ENCODE results near the gene ENTREP3. TPM values are rescaled to one million over a fixed set of nuclear protein-coding genes. Genes with fewer than 3 reads are reported as not detected.
A peak's percentile ranks its signal among the peaks of the same experiment; 100 is the strongest.

ENTREP3 gene
- total RNA-seq, 1 experiment from 2014 or later: 69.9 TPM

GRCh38 chr1:155277070-155277901 is 22.0 kb upstream of the ENTREP3 start, which contains the start of gene HCN3:
Gene HCN3 (plus strand): TSS chr1:155277463. CDS start chr1:155277591, 128 bp downstream.
- POLR2A ChIA-PET: interaction anchor here (1.0 kb wide), 1 partner anchor 30 kb away, joined by 5 read pairs; no protein-coding TSS in a partner anchor
- BruUV-seq (replicated peaks): TSS peak; percentile 42
- peak; percentile 71 for ATAC-seq
- no peaks in the 10 kb centered on the region for H3K27me3 ChIP-seq (ENCODE audit: insufficient read depth, low read length)
- H3K79me2 ChIP-seq (ENCODE audit: insufficient read depth, low read length): peaks cover 13% of the 10 kb centered on the region
- peak within 1 kb of the TSS; percentile 76 to 85 for H3K4me3 ChIP-seq (replicated peaks in 1 of 2; ENCODE audit: low read depth in 1 of 2, low read length in 2 of 2)
- intact Hi-C loops (cut with micrococcal nuclease): loop anchor here (1.0 to 5.0 kb wide), 2 partner anchors 46 to 225 kb away; no protein-coding TSS in a partner anchor
- H3K27ac ChIP-seq (ENCODE audit: low read depth, low read length): peak within 1 kb of the TSS; percentile 63
- H2AFZ ChIP-seq (ENCODE audit: low read depth, low read length, poor library complexity, severe bottlenecking): peak within 1 kb of the TSS; percentile 65
- no peaks in the 10 kb centered on the region for H3K9me2 ChIP-seq (ENCODE audit: insufficient read depth)
- TF ChIP-seq ZFX (IDR thresholded peaks at IDR 0.05) (peak; percentile 17; the same call in 1 of the 2 replicates), SIN3A (IDR thresholded peaks at IDR 0.05; ENCODE audit: low read depth) (0 out of 2 replicates have a peak, but pooled peaks have one; percentile 18), YY1 (IDR thresholded peaks at IDR 0.05; ENCODE audit: extremely low read depth, insufficient replicate concordance, low read depth, low read length) (no peak), CBX3 (IDR thresholded peaks at IDR 0.05; ENCODE audit: low read depth) (peak; percentile 62; the same call in 1 of the 2 replicates), CTCF (IDR thresholded peaks at IDR 0.05 in 2 of 3, conservative IDR thresholded peaks at IDR 0.05 in 1 of 3; ENCODE audit: borderline replicate concordance in 1 of 3, insufficient read depth in 1 of 3, low read depth in 2 of 3, low read length in 2 of 3) (peak; percentile 27 to 60 (median 46); a peak in 5 of 6 replicates), MAX (IDR thresholded peaks at IDR 0.05) (peak; percentile 86), CEBPB (IDR thresholded peaks at IDR 0.05; ENCODE audit: low read depth) (no peak), POLR2AphosphoS5 (IDR thresholded peaks at IDR 0.05; ENCODE audit: low read depth, low read length) (no peak; the same call in 1 of the 2 replicates), EGR1 (IDR thresholded peaks at IDR 0.05; ENCODE audit: low read depth) (0 out of 2 replicates have a peak, but pooled peaks have one; percentile 40), SP1 (IDR thresholded peaks at IDR 0.05; ENCODE audit: low read depth) (peak; percentile 56; the same call in 1 of the 2 replicates), JUND (IDR thresholded peaks at IDR 0.05) (no peak), TCF7L2 (IDR thresholded peaks at IDR 0.05; ENCODE audit: borderline replicate concordance, extremely low read depth, insufficient read depth, insufficient read length) (peak; percentile 34)
- H3K4me2 ChIP-seq (ENCODE audit: low read length): peak within 1 kb of the TSS; percentile 100
- no peaks in the 10 kb centered on the region for H3K9me3 ChIP-seq (ENCODE audit: control insufficient read depth in 1 of 2, insufficient read depth in 1 of 2, low read depth in 1 of 2, low read length in 2 of 2)
- no peaks in the 10 kb centered on the region for H4K20me1 ChIP-seq (ENCODE audit: insufficient read depth)
- CTCF ChIA-PET: interaction anchor here (0.6 to 1.1 kb wide), 7 partner anchors 25 to 991 kb away, joined by 3 to 6 read pairs (median 4); no protein-coding TSS in a partner anchor
- peak; percentile 94 for DNase-seq (ENCODE audit: low read depth, low spot score)
- H3K4me1 ChIP-seq (ENCODE audit: control insufficient read depth in 1 of 2, insufficient read depth in 2 of 2, low read length in 2 of 2): peaks cover 10 to 33% of the 10 kb centered on the region in 2 experiments
- RAD21 ChIA-PET (ENCODE audit: low non-redundant PET in 1 of 2, low total read pairs in 2 of 2, uncharacterized antibody in 2 of 2, unreplicated experiment in 2 of 2): interaction anchor here in 1 of 2 experiments (0.6 to 0.8 kb wide), 3 partner anchors 9 to 360 kb away, joined by 3 to 8 read pairs (median 4); partner anchors contain the start of gene FDPS
- peak within 1 kb of the TSS; percentile 67 for H3K9ac ChIP-seq (ENCODE audit: low read length)
- H3K36me3 ChIP-seq (ENCODE audit: control insufficient read depth in 1 of 2, insufficient read depth in 2 of 2, low read length in 2 of 2): no peaks in the 10 kb centered on the region

Measured in HCT116 (cell line).